Kidney capillary endothelial cell (primary cell): ENCODE measurements around the gene FAF1.
"Not testable (repeated sequence)": the region's sequence is repeated elsewhere in the genome, so short reads cannot be mapped to it uniquely, and the experiment has no call there.

Experiments
- DNase-seq: peaks from one replicate; pipeline ENCODE4 v3.0.0-alpha.2; 2018; ENCODE audit warnings: low spot score

Gene FAF1

GRCh38 chr1:50846224-50846839 is 113.7 kb downstream of the FAF1 start:
- no peak for DNase-seq

- no peak for DNase-seq
These were observed 118.2 kb downstream of the FAF1 start for GRCh38 chr1:50841791-50842387.

GRCh38 chr1:50836117-50836516 is 124.0 kb downstream of the FAF1 start:
- no peak for DNase-seq

- no peak for DNase-seq
These were observed 126.9 kb downstream of the FAF1 start for GRCh38 chr1:50833216-50833615.

- DNase-seq, result no peak
These were observed 127.9 kb downstream of the FAF1 start for GRCh38 chr1:50832167-50832566.

- DNase-seq, result no peak
These were observed 128.6 kb downstream of the FAF1 start for GRCh38 chr1:50831300-50832061.

- no peak for DNase-seq
These were observed 129.4 kb downstream of the FAF1 start for GRCh38 chr1:50830621-50831020.

GRCh38 chr1:50829014-50829958 is 130.8 kb downstream of the FAF1 start:
- DNase-seq, result no peak

GRCh38 chr1:50827546-50827945 is 132.5 kb downstream of the FAF1 start:
- DNase-seq, result no peak

GRCh38 chr1:50826792-50827191 is 133.3 kb downstream of the FAF1 start:
- not testable (repeated sequence) for DNase-seq

- DNase-seq, result no peak
These were observed 137.9 kb downstream of the FAF1 start for GRCh38 chr1:50822035-50822776.

- no peak for DNase-seq
These were observed 139.5 kb downstream of the FAF1 start for GRCh38 chr1:50820545-50820944.

- DNase-seq, result no peak
These were observed 147.7 kb downstream of the FAF1 start for GRCh38 chr1:50812346-50812745.

- no peak for DNase-seq
These were observed 151.8 kb downstream of the FAF1 start for GRCh38 chr1:50808296-50808695.

- DNase-seq, result no peak
These were observed 163.8 kb downstream of the FAF1 start for GRCh38 chr1:50796272-50796671.

GRCh38 chr1:50793521-50793920 is 166.5 kb downstream of the FAF1 start:
- DNase-seq, result no peak

- DNase-seq, result no peak
These were observed 172.8 kb downstream of the FAF1 start for GRCh38 chr1:50787266-50787665.

- no peak for DNase-seq
These were observed 176.8 kb downstream of the FAF1 start for GRCh38 chr1:50783286-50783685.

- no peak for DNase-seq
These were observed 179.3 kb downstream of the FAF1 start for GRCh38 chr1:50780797-50781196.

- no peak for DNase-seq
These were observed 180.3 kb downstream of the FAF1 start for GRCh38 chr1:50779801-50780200.

- DNase-seq, result no peak
These were observed 184.3 kb downstream of the FAF1 start for GRCh38 chr1:50775740-50776139.
